Body of pancreas (tissue), 4 donors: Measurements from ENCODE around the gene LRFN2. TPM values are rescaled to one million over a fixed set of nuclear protein-coding genes. Genes with fewer than 3 reads are reported as not detected.
A peak's percentile ranks its signal among the peaks of the same experiment; 100 is the strongest.

ENCODE experiments used
- ATAC-seq: fragments of 150-250 bp; one replicate; pipeline ENCODE4 v1.9.1; 2016
- DNase-seq, 4 donors: peaks; one replicate each; pipeline ENCODE4 v3.0.0-alpha.2; 2019
- H3K27ac ChIP-seq, 4 donors: fragments of 200-600 bp; sonication (generic); 1 replicate in 3 of 4; 2 replicates in 1 of 4; pipeline versions ENCODE4 v1.5.1 to v1.6.1; 2016 to 2019; ENCODE audit warnings: mild to moderate bottlenecking in 1 of 4, mixed read lengths in 1 of 4, moderate library complexity in 1 of 4
- H3K27me3 ChIP-seq, 2 donors: fragments of 200-600 bp; sonication (generic); one replicate each; pipeline ENCODE4 v1.6.0; 2016; ENCODE audit warnings: mild to moderate bottlenecking in 1 of 2
- H3K36me3 ChIP-seq, 2 donors: fragments of 200-600 bp; sonication (generic); replicated peaks in 1 of 2; 2 replicates each; pipeline ENCODE4 v1.5.1; 2016; ENCODE audit warnings: low read depth in 2 of 2; ENCODE audit not compliant: insufficient read depth in 1 of 2
- H3K4me1 ChIP-seq: fragments of 200-600 bp; sonication (generic); one replicate; pipeline ENCODE4 v1.6.0; 2016
- H3K4me3 ChIP-seq, 2 donors: fragments of 200-600 bp; sonication (generic); 1 replicate in 1 of 2; 2 replicates in 1 of 2; pipeline ENCODE4 v1.5.1; 2016 to 2019
- H3K9me3 ChIP-seq, 3 donors: fragments of 200-600 bp; sonication (generic); 1 replicate in 2 of 3; 2 replicates in 1 of 3; pipeline ENCODE4 v1.5.1; 2016
- CTCF ChIP-seq, 7 experiments: fragments of 450-650 bp in 4 of 7; fragments of 200-600 bp in 3 of 7; sonication (generic) in 3 of 7; IDR thresholded peaks; one replicate each; pipeline ENCODE4 v1.5.1; 2016 to 2019; ENCODE audit warnings: antibody characterized with exemption in 7 of 7
- POLR2A ChIP-seq, 3 donors: fragments of 450-650 bp; IDR thresholded peaks; one replicate each; pipeline ENCODE4 v1.6.1; 2016; ENCODE audit warnings: antibody characterized with exemption in 3 of 3, mild to moderate bottlenecking in 2 of 3
- WGBS, 2 donors: methylation state at CpG; one replicate each; pipeline ENCODE4 v1.1.5; 2017; 5-methylcytosine and 5-hydroxymethylcytosine counted together
- intact Hi-C: fragments of 100-400 bp; cut with DNase I; formaldehyde crosslinking; loops from one replicate; pipeline ENCODE4 v1.15.1; 2023
- total RNA-seq, 2 donors: library from RNA; depleted of rRNA; stranded (reverse); fragments of >200 nt; gene quantifications; one replicate each; pipeline ENCODE4 v1.1.0, GENCODE V29; 2016

The LRFN2 gene
- total RNA-seq, 2 donors from 2014 or later, result 0.33 TPM; not detected in 1

- H3K4me1 ChIP-seq, result peaks cover 33% of the 10 kb centered on the region
- H3K27ac ChIP-seq, result no peak overlapping the region
- no peaks in the 10 kb centered on the region for H3K27me3 ChIP-seq
- no peak overlapping the region for H3K4me3 ChIP-seq
- H3K36me3 ChIP-seq, result no peaks in the 10 kb centered on the region
- ATAC-seq, result no peak
- no peaks in the 10 kb centered on the region for H3K9me3 ChIP-seq
- no peak for DNase-seq
- TF ChIP-seq CTCF (IDR thresholded peaks at IDR 0.05) (no peak), POLR2A (IDR thresholded peaks at IDR 0.05) (no peak)
- intact Hi-C loops, result no loop called here
- WGBS, 2 donors, result 86 to 92% methylated on average over 11 of the region's 11 CpGs
Measured at GRCh38 chr6:40398034-40398691, 189.0 kb downstream of the LRFN2 start.

- Histone ChIP-seq H3K4me3 (no peak overlapping the region), H3K36me3 (no peaks in the 10 kb centered on the region), H3K9me3 (no peaks in the 10 kb centered on the region), H3K27ac (peak overlapping the region in 3 of 4 donors; percentile 20 to 59 (median 32)), H3K27me3 (no peaks in the 10 kb centered on the region), H3K4me1 (peaks cover 33% of the 10 kb centered on the region)
- ATAC-seq (no peak), DNase-seq (no peak)
- 95 to 98% methylated on average over 6 of the region's 6 CpGs for WGBS, 2 donors
- TF ChIP-seq POLR2A (IDR thresholded peaks at IDR 0.05) (no peak), CTCF (IDR thresholded peaks at IDR 0.05) (no peak)
- intact Hi-C loops, result no loop called here
Measured at GRCh38 chr6:40397287-40398033, 189.7 kb downstream of the LRFN2 start.

- Histone ChIP-seq H3K36me3 (no peaks in the 10 kb centered on the region), H3K4me1 (peaks cover 33% of the 10 kb centered on the region), H3K27ac (peak overlapping the region in 1 of 4 donors; percentile 11), H3K9me3 (no peaks in the 10 kb centered on the region), H3K4me3 (no peak overlapping the region), H3K27me3 (no peaks in the 10 kb centered on the region)
- no peak for TF ChIP-seq POLR2A (IDR thresholded peaks at IDR 0.05)
- no peak for TF ChIP-seq CTCF (IDR thresholded peaks at IDR 0.05)
- intact Hi-C loops, result no loop called here
- WGBS, 2 donors, result 61 to 75% methylated on average over 4 of the region's 4 CpGs
- ATAC-seq (no peak), DNase-seq (no peak)
Measured at GRCh38 chr6:40395698-40396076, 191.5 kb downstream of the LRFN2 start.

GRCh38 chr6:40395066-40395697 lies 192.0 kb downstream of the LRFN2 start:
- peak; percentile 22 to 80 (median 50) for DNase-seq
- TF ChIP-seq CTCF (IDR thresholded peaks at IDR 0.05) (peak in 1 of 7 experiments; percentile 17), POLR2A (IDR thresholded peaks at IDR 0.05) (no peak)
- H3K9me3 ChIP-seq, result no peaks in the 10 kb centered on the region
- intact Hi-C loops, result no loop called here
- peak overlapping the region in 1 of 4 donors; percentile 11 for H3K27ac ChIP-seq
- H3K27me3 ChIP-seq, result no peaks in the 10 kb centered on the region
- H3K4me3 ChIP-seq, result no peak overlapping the region
- H3K36me3 ChIP-seq, result no peaks in the 10 kb centered on the region
- peaks cover 29% of the 10 kb centered on the region for H3K4me1 ChIP-seq
- WGBS, 2 donors, result 13 to 47% methylated on average over 2 to 5 of the region's 5 CpGs
- ATAC-seq, result peak; percentile 45
